GM12878 (cell line): Measurements from ENCODE around the gene DYRK1B. TPM values are rescaled to one million over a fixed set of nuclear protein-coding genes. Genes with fewer than 3 reads are reported as not detected.

Experiments used
- ATF7 ChIP-seq: fragments of 450-650 bp; IDR thresholded peaks from 2 replicates; pipeline ENCODE4 v1.6.1; 2016; ENCODE audit warnings: low read depth, mild to moderate bottlenecking
- CEBPZ ChIP-seq: fragments of 150-350 bp; IDR thresholded peaks from 2 replicates; pipeline ENCODE4 v1.6.1; 2016; ENCODE audit warnings: low read depth, low read length
- E2F4 ChIP-seq: IDR thresholded peaks from 2 replicates; pipeline ENCODE4 v1.6.1; 2012; ENCODE audit warnings: low read depth, low read length, improper control_type of control experiment
- GABPA ChIP-seq: IDR thresholded peaks from 2 replicates; pipeline ENCODE4 v1.6.1; 2014; ENCODE audit warnings: antibody characterized with exemption, low read depth, mild to moderate bottlenecking, inconsistent platforms
- GATAD2B ChIP-seq: fragments of 450-650 bp; conservative IDR thresholded peaks from 2 replicates; pipeline ENCODE4 v1.6.1; 2017; ENCODE audit warnings: low read depth, mild to moderate bottlenecking, moderate library complexity
- KLF5 ChIP-seq: fragments of 450-650 bp; IDR thresholded peaks from 2 replicates; pipeline ENCODE4 v1.6.1; 2014; ENCODE audit warnings: mild to moderate bottlenecking; ENCODE audit not compliant: partially characterized antibody
- MTA3 ChIP-seq: IDR thresholded peaks from 2 replicates; pipeline ENCODE4 v1.6.1; 2012; ENCODE audit warnings: low read length, inconsistent platforms, borderline replicate concordance
- NFYA ChIP-seq: IDR thresholded peaks from 2 replicates; pipeline ENCODE4 v1.6.1; 2011; ENCODE audit warnings: low read depth, mild to moderate bottlenecking, low read length, improper control_type of control experiment, borderline replicate concordance
- NRF1 ChIP-seq: conservative IDR thresholded peaks from 2 replicates; pipeline ENCODE4 v1.6.1; 2011; ENCODE audit warnings: mild to moderate bottlenecking, low read depth, low read length, improper control_type of control experiment
- RFX5 ChIP-seq: IDR thresholded peaks from 2 replicates; pipeline ENCODE4 v1.6.1; 2011; ENCODE audit warnings: low read depth, low read length, improper control_type of control experiment
- SMARCA5 ChIP-seq: fragments of 450-650 bp; IDR thresholded peaks from 2 replicates; pipeline ENCODE4 v1.6.1; 2017; ENCODE audit warnings: mild to moderate bottlenecking
- TCF3 ChIP-seq: IDR thresholded peaks from 2 replicates; pipeline ENCODE4 v1.6.1; 2012; ENCODE audit warnings: low read depth, mild to moderate bottlenecking, low read length, borderline replicate concordance; ENCODE audit not compliant: insufficient read depth
- YY1 ChIP-seq: IDR thresholded peaks from 2 replicates; pipeline ENCODE4 v1.6.1; 2011; ENCODE audit warnings: low read depth, mild to moderate bottlenecking, low read length
- polyA plus RNA-seq, 11 experiments: library from polyadenylated mRNA; depleted of rRNA in 4 of 11; unstranded in 6 of 11; stranded (reverse) in 5 of 11; fragments of >200 nt; fragmentation: Nextera tagmentation in 4 of 11; fragmentation: Illumina TruSeq in 1 of 11; extraction: Ambion mirVana in 4 of 11; extraction: Trizol in 1 of 11; gene quantifications; 1 replicate in 1 of 11; 2 replicates in 10 of 11; pipeline versions ENCODE4 v1.2.1 to v1.2.3, GENCODE V29; 2011 to 2016; ENCODE audit warnings: inconsistent platforms in 2 of 11, missing spikeins in 2 of 11, low read depth in 1 of 11
- total RNA-seq, 4 experiments: library from RNA; depleted of rRNA in 3 of 4; stranded (reverse); fragments of >200 nt in 3 of 4; fragmentation: Illumina TruSeq in 1 of 4; extraction: Trizol in 1 of 4; gene quantifications; 2 replicates each; pipeline versions ENCODE4 v1.2.1 to v1.2.3, GENCODE V29; 2013 to 2021
- TF ChIP-seq, protein P1 (sequence below): fragments of 450-650 bp; IDR thresholded peaks from 2 replicates; pipeline ENCODE4 v1.6.1; 2014; ENCODE audit warnings: mild to moderate bottlenecking

The DYRK1B gene
- total and polyA plus RNA-seq, 10 of the 15 experiments (the other 5 are each of a cell fraction or from before 2014, with no cell fraction given), result 0.07 to 10.2 (median 3.4) TPM; not detected in 1

- TF ChIP-seq, protein P1, sequence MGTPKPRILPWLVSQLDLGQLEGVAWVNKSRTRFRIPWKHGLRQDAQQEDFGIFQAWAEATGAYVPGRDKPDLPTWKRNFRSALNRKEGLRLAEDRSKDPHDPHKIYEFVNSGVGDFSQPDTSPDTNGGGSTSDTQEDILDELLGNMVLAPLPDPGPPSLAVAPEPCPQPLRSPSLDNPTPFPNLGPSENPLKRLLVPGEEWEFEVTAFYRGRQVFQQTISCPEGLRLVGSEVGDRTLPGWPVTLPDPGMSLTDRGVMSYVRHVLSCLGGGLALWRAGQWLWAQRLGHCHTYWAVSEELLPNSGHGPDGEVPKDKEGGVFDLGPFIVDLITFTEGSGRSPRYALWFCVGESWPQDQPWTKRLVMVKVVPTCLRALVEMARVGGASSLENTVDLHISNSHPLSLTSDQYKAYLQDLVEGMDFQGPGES, result no peak
- TF ChIP-seq GABPA, result no peak
- no peak for TF ChIP-seq CEBPZ
- TF ChIP-seq MTA3, result no peak
- no peak for TF ChIP-seq NRF1
- TF ChIP-seq RFX5, result no peak
- TF ChIP-seq YY1, result peak; percentile 66
- no peak for TF ChIP-seq NFYA
- TF ChIP-seq SMARCA5, result peak; percentile 93
- TF ChIP-seq TCF3, result no peak
- no peak for TF ChIP-seq GATAD2B
- TF ChIP-seq KLF5, result no peak
- no peak for TF ChIP-seq ATF7
- TF ChIP-seq E2F4, result no peak
Observed at GRCh38 chr19:39845172-39845571, 11.2 kb upstream of the DYRK1B start (continued).
